SU-DHL-6 (cell line): ENCODE results near the gene HOXA10.

Source experiments
- CTCF ChIP-seq: fragments of 200-600 bp; sonication (generic); IDR thresholded peaks from one replicate; pipeline ENCODE4 v1.5.1; 2017; ENCODE audit warnings: antibody characterized with exemption, mild to moderate bottlenecking, low read length, moderate library complexity; ENCODE audit not compliant: insufficient read depth, poor library complexity, severe bottlenecking
- EZH2phosphoT487 ChIP-seq: fragments of 200-600 bp; sonication (generic), shearing (Covaris generic); conservative IDR thresholded peaks from 2 replicates; pipeline ENCODE4 v1.6.1; 2018; ENCODE audit warnings: mild to moderate bottlenecking, antibody characterized with exemption, low read length, moderate library complexity, mixed read lengths

GRCh38 chr7:27150568-27151340, 23.4 kb downstream of the HOXA10 start:
- peak; percentile 96 for TF ChIP-seq CTCF
- no peak for TF ChIP-seq EZH2phosphoT487
